T-helper 2 cell treated with Interferon-gamma antibody and Interleukin-4, amounts not matched to agents 100 ng/mL and 5 ng/mL, for 36 hours (primary cell): ENCODE measurements around the gene REC8. TPM values are rescaled to one million over a fixed set of nuclear protein-coding genes. Genes with fewer than 3 reads are reported as not detected.
"Not testable (repeated sequence)": the region's sequence is repeated elsewhere in the genome, so short reads cannot be mapped to it uniquely, and the experiment has no call there.

ENCODE experiments used
- intact Hi-C: fragments of 100-400 bp; cut with micrococcal nuclease; formaldehyde crosslinking; loops from one replicate; pipeline ENCODE4 v1.15.1; 2023
- total RNA-seq: library from RNA; stranded (reverse); gene quantifications from 2 replicates; pipeline ENCODE4 v1.2.3, GENCODE V29; 2022

Gene REC8
- total RNA-seq, 1 donor from 2014 or later: 68.7 TPM

GRCh38 chr14:24197056-24197450, 25.2 kb downstream of the REC8 start:
- intact Hi-C loops: loop anchor here (5.0 kb wide), 1 partner anchor 245 kb away; the partner anchor contains the start of gene SDR39U1

DNA sequence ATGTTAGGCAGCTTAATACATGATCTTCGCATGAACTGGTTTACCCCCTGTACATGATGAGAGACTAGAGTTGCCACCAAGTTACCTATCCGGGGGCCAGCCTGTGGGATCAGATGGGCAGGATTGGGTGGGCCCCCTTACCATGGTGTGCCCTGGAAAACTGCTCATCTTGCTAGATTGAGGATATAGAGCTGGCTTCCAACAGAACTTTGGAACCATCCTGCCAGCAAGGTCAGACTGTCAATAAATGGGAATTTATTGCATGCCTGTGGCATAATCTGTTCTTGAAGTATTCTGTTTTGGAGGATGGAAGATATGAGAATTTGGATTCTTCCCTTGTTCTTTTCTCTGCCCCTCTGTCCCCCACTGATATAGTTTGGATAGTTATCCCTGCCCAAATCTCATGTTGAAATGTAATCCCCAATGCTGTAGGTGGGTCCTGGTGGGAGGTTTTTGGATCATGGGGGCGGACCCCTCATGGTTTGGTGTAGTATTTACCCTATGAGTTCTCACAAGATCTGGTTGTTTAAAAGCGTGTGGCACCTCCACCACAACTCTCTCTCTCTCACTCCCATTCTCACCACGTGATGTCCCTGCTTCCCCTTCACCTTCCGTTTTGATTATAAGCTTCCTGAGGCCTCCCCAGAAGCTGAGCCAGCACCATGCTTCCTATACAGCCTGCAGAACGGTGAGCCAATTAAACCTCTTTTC, 27.1 kb downstream of the REC8 start:
- intact Hi-C loops: loop anchor here (5.0 kb wide), 1 partner anchor 243 kb away; the partner anchor contains the start of gene SDR39U1

DNA sequence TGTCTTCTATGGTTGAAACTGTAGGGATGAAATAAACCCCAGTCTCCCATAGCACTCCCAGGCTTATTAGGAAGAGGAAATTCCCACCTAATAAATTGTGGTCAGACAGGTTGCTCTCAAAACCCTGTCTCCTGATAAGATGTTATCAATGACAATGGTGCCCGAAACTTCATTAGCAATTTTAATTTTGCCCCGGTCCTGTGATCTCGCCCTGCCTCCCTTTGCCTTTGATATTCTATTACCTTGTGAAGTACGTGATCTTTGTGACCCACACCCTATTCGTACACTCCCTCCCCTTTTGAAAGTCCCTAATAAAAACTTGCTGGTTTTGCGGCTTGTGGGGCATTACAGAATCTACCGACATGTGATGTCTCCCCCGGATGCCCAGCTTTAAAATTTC, 30.7 kb downstream of the REC8 start:
- intact Hi-C loops: not testable (repeated sequence)

GRCh38 chr14:24203249-24203886, 31.5 kb downstream of the REC8 start:
- intact Hi-C loops: not testable (repeated sequence)

- intact Hi-C loops: no loop called here
Measured at GRCh38 chr14:24204163-24205146, 32.6 kb downstream of the REC8 start.

- intact Hi-C loops: no loop called here
Measured at GRCh38 chr14:24206260-24207103, 34.6 kb downstream of the REC8 start.

GRCh38 chr14:24207104-24207551, 35.2 kb downstream of the REC8 start:
- intact Hi-C loops: no loop called here

DNA sequence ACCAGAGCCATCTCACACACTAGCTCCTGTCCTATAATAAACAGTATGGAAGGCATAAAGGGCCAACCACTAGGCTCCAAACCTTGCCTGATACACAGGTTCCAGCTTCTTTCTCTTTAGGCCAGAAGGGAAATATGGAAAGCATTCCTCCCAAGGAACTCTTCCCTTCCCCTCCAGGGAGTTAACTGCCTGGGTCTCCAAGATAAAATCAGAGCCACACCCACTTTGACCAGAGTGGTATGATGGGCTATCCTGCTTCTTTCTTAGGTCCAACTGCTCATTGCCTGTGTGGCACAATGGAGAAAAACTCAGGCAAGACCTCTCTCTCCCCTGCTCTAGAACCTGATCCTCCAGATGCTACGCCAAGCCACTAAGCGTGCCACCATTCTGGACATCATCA, 35.7 kb downstream of the REC8 start:
- intact Hi-C loops: no loop called here

DNA sequence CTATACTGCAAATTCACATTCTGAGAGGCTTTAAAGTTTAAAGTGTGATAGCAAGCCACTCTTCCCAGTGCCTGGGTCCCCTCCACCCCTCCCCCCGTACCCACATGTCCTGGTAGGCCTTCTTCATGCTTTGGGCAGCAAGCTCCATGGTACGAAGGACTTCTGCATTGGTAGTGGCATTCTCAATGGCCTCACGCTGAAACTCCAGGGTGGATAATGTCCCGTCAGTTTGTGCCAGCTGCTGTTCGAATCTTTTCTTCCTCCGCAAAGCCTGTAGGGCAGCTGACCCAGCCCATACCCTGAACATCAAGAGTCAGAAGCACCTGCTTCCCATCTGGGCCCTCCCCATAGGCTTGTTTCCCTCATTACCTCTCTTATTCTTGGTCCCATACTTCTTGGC, 39.4 kb downstream of the REC8 start:
- intact Hi-C loops: no loop called here

DNA sequence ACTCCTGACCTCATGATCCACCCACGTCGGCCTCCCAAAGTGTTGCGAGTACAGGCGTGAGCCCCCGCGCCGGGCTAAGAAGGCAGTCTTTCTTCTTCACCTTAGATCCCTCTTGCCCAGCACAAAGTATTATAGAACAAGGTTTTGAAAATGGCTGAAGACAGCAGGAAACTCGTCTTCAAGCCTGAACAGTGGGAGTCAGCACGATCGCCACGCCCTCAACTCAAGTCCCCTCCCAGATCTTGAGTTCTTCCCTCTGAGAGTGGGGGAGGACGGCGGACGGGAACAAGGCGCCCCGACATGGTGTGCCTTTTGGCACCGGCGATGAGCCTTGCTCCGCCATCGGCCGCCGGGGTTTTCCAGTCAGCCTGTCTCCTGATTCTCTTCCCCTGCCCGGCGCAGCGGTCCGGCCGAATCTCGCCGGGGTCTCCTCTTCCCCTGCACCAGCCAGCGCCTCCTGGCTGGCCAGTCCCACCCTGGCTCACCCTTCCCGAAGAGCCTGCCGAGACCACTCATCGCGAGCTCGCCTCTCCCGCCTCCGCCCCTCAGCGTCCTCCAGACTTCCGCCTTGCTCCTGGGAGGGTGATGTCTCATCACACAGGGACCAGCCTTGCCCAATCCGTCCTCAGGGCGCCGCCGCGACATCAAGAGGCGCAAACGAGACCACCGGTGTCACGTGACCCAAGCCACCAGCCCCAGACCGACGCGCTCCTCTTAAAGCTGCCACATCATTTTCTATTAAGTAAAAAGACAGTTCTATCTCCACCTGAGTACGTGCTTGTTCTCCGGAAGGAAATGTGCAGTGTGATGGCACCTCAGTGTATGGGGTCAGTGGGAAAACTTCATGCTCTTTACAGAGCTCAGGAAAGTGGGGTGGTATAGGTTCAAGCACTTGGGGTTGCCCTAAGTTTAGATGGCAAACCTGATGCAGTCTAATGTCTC, 41.3 kb downstream of the REC8 start, which contains the start of gene CHMP4A:
CHMP4A (minus strand) TSS at position 565 of the 942 bp plus-strand sequence; CDS start at position 516, 49 bp downstream.
- intact Hi-C loops: loop anchor here (1.0 kb wide), 7 partner anchors 18 to 229 kb away; partner anchors contain the start of genes DCAF11, IPO4, IRF9 and LTB4R

DNA sequence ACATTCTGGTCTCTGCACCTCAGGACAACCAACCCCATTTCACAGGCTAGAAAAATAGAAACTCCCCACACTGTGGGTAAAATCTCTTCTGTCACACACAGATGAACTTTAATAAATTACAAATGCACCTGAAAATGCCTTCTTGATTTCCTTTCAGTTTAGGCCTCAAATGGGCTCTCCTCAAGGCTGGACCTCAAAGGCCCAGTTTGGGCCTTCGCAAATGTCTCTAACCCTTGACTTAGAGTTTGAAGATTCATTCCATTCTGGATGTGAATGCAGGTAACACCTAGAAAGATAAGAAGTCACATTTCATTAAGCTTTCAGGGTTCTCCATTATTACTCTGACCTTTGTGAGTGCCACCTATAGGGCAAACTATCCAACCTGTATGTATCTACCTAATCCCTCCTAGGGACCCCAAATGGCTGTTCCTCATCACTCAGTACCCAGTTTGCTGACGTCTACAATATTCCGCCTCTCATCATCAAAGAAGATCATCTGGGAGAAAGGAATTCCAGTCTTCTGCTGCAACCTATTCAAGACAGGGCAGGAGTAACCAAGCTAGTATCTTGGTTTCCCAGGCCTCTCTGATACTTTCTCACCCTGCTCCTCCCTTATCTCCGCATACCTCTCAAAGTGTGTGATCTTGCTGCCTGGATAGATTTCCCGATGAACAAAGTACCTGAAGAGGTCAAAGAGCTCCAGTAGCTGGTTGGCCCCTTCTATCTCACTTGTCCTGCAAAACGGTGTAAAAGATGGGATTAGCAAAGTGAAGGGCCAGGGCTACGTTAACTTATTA, 42.2 kb downstream of the REC8 start:
- intact Hi-C loops: loop anchor here (1.0 kb wide), 7 partner anchors 19 to 228 kb away; partner anchors contain the start of genes DCAF11, IPO4, IRF9 and LTB4R

DNA sequence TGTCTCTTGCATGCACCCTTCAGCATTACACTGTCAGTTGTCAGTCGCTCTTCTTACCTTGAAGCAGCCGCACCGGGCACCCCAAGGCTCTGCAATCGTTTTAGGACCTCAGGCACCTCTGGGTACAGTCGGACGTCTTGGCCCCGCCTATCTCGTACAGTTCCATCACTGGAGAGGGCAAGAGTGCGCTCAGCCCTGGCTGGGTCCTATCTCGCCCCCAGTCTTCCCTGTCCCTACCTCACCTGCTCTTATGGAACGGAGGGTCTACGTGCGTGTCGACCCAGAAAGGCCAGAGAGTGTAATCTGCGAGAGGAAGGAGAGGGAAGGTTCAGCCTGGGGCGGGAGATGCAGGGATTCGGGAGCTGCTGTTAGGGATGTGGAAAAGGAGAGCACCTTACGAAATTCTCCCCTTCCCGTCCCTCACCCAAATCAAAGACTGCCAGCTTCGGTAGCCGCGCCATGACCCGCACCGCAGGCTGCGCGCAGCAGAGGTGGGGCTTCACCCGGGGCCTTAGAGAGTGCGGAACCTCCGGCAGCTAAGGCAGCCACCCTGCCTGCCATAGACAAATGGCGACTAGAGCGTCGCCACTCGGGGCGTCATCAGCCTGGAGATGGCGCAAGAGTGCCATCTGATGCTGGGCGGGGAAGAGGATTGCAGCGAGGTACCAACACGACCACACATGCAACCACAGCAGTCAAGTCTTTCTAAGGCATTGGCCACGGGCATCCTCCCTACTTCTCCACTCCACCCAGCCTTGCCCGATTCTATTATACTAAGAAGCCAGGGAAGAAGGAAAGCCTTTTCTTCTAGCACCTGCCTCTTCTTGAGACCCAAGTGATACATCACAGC, 43.8 kb downstream of the REC8 start, which contains the start of gene MDP1:
MDP1 (minus strand) TSS at position 572 of the 850 bp plus-strand sequence; CDS start at position 461, 111 bp downstream.
- intact Hi-C loops: loop anchor here (1.0 kb wide), 5 partner anchors 17 to 118 kb away; partner anchors contain the start of genes DHRS1, GMPR2, NEDD8 and NOP9

GRCh38 chr14:24216345-24216699, 44.4 kb downstream of the REC8 start:
- intact Hi-C loops: loop anchor here (1.0 kb wide), 5 partner anchors 16 to 117 kb away; partner anchors contain the start of genes DHRS1, GMPR2, NEDD8 and NOP9

GRCh38 chr14:24216876-24217275, 45.0 kb downstream of the REC8 start:
- intact Hi-C loops: loop anchor here (1.0 kb wide), 5 partner anchors 15 to 116 kb away; partner anchors contain the start of genes DHRS1, GMPR2, NEDD8 and NOP9

DNA sequence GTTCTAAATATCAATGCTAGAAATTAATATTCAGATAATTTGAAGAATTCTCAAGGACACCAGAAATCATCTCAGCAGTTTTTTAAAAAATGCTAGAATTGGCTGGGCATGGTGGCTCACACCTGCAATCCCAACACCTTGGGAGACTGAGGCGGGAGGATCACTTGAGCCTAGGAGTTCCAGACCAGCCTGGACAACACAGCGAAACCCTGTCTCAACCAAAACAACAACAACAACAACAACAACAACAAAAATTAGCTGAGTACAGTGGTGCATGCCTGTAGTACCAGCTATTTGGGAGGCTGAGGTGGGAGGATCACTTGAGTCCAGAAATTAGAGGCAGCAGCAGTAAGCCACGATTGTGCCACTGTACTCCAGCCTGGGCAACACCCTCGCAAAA, 47.2 kb downstream of the REC8 start:
- intact Hi-C loops: no loop called here

DNA sequence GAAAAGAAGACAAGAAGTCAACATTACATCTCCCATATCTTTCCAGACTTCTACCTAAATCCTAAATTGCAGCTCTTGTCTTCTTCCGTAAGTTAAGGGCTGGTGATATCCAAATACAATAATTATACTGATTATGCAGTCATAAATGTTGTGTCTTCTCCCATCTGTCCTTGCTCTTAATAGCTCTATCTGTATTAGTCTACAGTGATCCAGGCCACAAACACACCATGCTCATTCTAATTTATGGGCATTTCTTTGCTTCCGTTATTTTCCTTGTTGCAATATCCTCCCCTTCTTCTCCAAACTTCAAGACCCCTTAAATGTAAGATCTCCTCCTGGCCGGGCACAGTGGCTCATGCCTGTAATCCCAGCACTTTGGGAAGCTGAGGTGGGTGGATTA, 47.6 kb downstream of the REC8 start:
- intact Hi-C loops: no loop called here

DNA sequence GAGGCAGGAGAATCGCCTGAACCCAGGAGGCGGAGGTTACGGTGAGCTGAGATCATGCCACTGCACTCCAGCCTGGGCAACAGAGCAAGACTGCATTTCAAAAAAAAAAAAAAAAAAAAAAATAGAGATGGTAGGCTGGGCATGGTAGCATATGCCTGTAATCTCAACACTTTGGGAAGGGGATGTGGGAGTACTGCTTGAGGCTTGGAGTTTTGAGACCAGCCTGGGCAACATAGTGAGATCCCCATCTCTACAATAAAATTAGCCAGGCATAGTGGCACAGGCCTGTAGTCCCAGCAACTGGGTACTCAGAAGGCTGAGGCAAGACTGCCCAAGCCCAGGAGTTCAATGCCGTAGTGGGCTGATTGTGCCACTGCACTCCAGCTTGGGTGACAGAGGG, 51.1 kb downstream of the REC8 start:
- intact Hi-C loops: not testable (repeated sequence)
